Fibroblast of the aortic adventitia (primary cell): Measurements from ENCODE around the gene RAB17. TPM values are rescaled to one million over a fixed set of nuclear protein-coding genes. Genes with fewer than 3 reads are reported as not detected.

Experiments
- DNase-seq: peaks from one replicate; pipeline ENCODE4 v3.0.0-alpha.2; 2010; ENCODE audit warnings: low read depth
- H3K4me3 ChIP-seq: 2 replicates; pipeline ENCODE4 v1.5.1; 2011; ENCODE audit warnings: low read depth, mild to moderate bottlenecking, control low read depth, low read length, moderate library complexity
- CTCF ChIP-seq: IDR thresholded peaks from 2 replicates; pipeline ENCODE4 v1.5.1; 2011; ENCODE audit warnings: mild to moderate bottlenecking, low read length, control low read depth, inconsistent platforms; ENCODE audit not compliant: insufficient read depth
- total RNA-seq: library from RNA; depleted of rRNA; stranded (reverse); fragments of >200 nt; gene quantifications from 2 replicates; pipeline ENCODE4 v1.2.3, GENCODE V29; 2012; ENCODE audit warnings: low replicate concordance

RAB17 gene
- total RNA-seq, 1 donor, result 0.54 TPM

DNA sequence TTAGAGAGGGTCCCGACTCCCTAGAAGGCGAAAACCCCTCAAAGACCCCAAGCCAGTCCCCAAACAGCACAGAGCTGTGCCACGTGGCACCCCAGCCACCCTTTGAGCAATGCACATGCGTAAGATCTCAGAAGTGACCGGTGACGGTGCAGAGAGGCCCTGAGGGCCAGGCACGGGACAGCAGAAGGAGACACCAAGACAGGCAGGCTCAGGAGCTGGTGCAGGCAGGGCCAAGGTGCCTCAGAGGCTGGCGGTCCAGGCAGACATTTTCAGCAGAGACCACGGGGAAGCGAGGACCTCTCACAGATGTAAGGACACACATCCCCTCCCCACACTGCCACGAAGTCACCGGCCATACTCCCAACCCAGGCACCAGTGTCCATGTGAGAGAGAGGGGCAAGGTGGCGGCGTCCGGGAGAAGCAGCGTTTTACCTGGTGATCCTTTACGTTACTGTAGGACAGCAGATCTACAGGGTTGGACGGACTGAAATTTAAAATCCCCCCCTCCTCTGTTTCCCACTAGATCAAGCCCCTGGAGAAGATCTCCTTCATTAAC is 2.0 kb upstream of the RAB17 start:
- DNase-seq, result no peak
- H3K4me3 ChIP-seq, result no peak overlapping the region
- TF ChIP-seq CTCF, result no peak

GRCh38 chr2:237591141-237591881 is 777 bp upstream of the RAB17 start:
- DNase-seq, result no peak
- TF ChIP-seq CTCF, result no peak
- H3K4me3 ChIP-seq, result no peak overlapping the region

- no peak for DNase-seq
- no peak overlapping the region for H3K4me3 ChIP-seq
- TF ChIP-seq CTCF, result no peak
Observed at GRCh38 chr2:237588044-237588696, 2.4 kb downstream of the RAB17 start.

- no peak overlapping the region for H3K4me3 ChIP-seq
- TF ChIP-seq CTCF, result no peak
- no peak for DNase-seq
Observed at GRCh38 chr2:237585590-237586221, 4.8 kb downstream of the RAB17 start.

GRCh38 chr2:237583385-237584295 is 6.9 kb downstream of the RAB17 start:
- TF ChIP-seq CTCF, result no peak
- no peak overlapping the region for H3K4me3 ChIP-seq
- no peak for DNase-seq
